ENCODE results near the gene GPHN.
"Not testable (repeated sequence)": the region's sequence is repeated elsewhere in the genome, so short reads cannot be mapped to it uniquely, and the experiment has no call there.

The GPHN gene

DNA sequence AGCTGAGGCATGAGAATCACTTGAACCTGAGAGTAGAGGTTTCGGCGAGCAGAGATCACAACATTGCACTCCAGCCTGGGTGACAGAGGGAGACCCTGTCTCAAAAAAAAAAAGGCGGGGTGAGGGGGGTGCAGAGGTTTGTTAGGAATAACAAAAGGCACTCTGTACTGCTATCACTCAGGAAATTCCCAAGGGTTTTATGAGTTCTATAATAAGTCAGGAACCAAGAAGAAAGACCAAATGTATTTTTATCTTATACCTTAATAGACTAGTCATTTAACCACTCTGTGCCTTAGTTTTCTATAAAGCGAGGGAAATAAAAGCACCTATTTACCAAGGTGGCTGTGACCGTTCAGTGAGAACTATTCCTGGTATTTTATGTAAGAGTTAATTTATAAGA, 319.2 kb downstream of the GPHN start:
- DNase-seq = no peak

DNA sequence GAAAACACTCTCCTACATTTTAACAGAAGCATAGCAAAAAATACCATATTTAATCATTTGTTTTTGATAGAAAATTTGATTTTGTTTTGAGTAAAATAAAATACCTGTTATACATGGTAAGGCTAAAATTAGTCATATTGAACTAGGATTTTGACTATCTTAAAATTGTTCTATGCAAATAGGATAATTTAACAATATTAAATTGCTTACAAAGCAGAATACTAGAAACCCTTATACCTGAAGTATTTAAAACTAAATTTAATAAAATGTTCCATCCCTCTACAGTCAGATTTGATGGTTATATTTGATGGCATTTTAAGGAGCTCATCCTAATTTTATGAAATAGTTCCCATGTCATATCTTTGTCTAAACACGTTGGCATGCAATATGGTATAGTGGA, 323.2 kb downstream of the GPHN start:
- no peak for DNase-seq

DNA sequence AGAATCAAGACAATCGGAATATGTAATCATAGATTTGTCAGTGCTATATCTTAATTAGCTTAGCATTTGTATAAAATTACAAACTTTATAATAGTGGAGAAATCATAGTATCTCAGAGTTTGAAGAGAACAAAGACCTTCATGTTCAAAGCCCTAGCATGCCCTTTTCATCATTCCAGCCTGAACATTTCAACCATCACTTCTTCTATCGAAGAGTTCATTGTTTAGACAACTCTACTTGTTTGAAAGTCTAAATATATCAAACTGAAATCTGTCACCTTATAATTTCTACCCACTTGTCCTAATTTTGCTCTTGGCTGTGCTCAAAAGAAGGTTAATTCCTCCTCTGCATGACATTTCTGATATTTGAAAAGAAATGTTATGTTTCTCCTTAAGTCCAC, 325.9 kb downstream of the GPHN start:
- no peak for DNase-seq

DNA sequence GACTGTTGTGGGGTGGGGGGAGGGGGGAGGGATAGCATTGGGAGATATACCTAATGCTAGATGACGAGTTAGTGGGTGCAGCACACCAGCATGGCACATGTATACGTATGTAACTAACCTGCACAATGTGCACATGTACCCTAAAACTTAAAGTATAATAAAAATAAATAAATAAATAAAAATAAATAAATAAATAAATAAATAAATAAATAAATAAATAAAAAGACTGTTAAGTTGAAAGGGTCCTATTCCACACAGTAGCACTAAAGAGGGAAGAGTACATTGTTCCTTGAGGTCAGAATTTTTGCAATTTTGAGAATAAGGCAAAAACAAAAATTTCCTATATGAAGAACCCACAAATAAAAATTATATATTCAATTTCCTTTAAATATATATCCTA, 329.5 kb downstream of the GPHN start:
- not testable (repeated sequence) for DNase-seq

DNA sequence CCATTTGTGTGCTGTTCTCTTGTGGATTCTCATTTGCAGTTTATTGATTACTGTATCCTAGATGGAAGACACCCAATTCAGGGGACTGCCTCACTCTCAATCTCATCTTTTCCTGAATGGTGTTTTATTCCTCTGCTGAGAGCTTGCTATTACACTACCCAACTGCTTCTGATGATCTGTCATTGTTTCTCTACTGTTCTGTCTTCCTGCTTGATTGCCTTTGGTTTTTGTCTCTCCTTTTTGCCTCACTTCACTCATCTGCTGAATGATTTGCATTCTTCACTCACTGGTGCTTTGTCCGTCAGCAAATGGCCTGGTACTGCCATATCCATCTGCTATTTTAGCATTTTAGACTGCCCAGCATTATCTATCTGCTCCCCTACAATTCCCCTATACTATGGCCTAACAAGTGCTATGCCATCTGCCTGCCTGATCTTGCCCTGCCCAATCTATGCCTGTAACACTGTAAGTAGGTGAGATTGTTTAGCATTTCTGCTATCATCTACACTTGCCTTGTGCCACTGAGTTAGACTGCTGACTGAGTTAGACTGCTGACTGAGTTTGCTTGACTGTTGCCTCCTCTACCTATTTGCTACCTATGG, 335.1 kb downstream of the GPHN start:
- no peak for DNase-seq

DNA sequence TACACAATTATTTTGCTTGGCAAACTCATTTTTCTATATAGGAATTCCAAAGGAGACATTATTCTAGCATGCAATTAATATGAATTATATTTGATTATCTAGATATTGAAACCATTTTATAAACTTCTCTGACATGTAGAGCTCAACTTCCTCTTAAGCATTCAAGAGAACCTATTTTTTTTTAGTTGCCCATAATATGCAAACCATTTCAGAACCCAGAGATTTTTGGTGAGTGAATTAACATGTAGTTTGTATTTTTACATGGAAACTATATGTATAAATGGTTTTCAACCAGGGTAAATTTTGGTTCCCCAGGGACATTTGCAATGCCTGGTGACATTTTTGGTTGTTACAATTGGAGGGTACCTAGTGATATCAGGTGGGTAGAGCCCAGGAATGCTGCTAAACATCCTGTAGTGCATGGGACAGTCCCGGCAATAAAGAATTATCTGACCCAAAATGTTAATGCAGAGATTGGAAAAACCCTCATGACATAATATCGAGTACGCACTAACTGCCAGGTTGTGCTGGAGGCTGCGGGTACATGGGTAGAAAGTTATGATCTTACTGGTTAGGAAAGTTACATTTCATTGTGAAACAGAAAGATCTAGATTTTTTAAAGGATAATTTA, 342.4 kb downstream of the GPHN start:
- no peak for DNase-seq

DNA sequence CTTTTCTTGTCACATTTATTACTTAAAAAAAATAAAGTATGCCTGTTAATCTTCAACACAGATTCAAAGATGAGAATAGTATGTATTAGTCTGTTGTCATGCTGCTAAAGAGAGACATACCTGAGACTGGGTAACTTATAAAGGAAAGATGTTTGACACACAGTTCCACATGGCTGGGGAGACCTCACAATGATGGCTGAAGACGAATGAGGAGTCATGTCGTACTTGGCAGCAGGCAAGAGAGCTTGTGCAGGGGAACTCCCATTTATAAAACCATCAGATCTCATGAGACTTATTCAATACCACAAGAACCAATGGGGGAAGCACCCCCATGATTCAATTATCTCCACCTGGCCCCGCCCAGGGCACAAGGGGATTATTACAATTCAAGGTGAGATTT, 345.4 kb downstream of the GPHN start:
- DNase-seq = no peak

DNA sequence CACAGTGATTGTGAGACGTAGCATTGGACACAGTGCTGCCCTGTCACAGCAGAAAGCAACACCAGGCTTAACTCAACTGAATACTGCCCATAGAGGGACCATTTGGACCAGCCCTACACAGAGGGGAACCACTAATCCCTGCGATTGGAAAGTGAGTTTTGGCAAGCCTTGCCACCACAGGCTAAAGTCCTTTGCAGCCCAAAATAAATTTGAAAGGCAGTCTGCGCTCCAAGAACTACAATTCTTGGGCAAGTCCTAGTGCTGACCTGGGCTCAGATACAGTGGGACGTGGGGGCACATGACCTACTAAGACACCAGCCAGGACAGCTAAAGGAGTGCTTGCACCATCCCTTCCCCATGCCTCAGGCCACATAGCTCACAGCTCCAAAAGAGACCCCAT, 349.9 kb downstream of the GPHN start:
- no peak for DNase-seq

DNA sequence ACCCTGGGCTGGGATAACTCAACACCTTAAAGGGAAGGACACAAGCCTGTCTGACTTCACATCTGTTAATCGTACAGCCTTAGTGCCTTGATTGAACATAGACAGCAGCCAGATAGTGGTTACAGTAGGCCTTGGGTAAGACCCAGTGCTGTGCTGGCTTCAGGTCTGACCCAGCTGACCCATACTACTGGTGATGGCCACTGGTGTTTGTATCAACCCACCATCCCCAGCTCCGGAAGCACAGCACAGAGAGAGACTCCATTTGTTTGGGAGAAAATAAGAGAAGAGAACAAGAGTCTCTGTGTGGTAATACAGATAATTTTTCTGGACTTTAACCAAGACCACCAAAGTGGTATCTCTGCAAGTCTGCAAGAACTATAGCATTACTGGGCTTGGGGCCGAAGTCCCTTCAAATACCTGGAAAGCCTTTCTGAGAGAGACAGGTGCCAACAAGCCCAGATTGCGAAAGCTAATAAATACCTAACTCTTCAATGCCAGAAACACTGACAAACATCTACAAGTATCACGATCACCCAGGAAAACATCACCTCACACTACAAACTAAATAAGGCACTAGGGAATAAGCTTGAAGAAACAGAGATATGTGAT, 351.2 kb downstream of the GPHN start:
- DNase-seq = no peak

DNA sequence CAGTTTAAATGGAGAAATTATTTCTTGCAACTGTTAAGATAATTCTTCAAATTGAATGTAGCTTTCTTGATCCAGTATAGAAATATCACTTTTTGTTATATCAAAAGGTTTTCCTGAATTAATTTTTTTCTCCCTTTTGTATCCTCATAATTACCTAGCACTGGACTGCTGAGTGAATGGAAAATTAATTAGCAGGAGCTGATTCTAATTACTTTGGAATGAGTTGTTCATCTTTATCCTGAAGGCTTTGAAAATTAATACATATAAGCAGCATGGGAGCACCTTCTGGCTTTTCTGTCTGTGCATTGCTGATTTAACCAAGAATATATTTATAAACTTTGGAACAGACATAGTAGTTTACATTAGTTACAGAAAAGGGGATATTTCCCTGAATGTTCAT, 373.6 kb downstream of the GPHN start:
- no peak for DNase-seq

DNA sequence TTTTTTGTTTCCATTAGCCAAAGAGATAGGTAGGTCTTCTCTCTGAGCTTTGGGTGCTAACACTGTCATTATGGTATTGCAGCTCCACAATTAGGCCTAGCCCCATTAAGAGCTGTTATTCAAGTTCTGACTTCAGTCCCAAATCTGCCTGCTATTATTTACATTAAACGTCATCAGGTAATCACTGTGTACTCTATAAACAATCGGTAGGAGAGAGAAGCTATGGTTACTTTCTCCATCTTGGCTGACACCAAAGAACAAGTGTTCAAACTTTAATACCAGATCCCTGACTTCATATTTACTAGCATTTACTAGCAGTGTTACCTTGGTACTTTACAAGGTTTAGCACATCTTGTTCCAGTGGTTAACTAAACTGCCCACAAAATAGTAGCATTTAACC, 376.2 kb downstream of the GPHN start:
- DNase-seq = no peak

DNA sequence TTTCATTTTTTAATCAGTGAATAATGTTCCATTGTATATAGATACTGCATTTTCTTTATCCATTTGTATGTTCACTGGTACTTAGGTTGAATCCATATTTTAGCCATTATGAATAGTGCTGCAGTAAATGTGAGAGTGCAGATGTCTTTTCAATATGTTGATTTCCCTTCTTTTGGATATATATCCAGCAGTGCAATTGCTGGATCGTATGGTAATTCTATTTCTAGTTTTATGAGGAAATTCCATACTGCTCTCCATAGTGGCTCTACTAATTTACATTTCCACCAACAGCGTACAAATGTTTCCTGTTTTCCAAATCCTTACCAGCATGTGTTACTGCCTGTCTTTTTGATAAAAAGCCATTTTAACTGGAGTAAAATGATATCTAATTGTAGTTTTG, 392.8 kb downstream of the GPHN start:
- DNase-seq = no peak

DNA sequence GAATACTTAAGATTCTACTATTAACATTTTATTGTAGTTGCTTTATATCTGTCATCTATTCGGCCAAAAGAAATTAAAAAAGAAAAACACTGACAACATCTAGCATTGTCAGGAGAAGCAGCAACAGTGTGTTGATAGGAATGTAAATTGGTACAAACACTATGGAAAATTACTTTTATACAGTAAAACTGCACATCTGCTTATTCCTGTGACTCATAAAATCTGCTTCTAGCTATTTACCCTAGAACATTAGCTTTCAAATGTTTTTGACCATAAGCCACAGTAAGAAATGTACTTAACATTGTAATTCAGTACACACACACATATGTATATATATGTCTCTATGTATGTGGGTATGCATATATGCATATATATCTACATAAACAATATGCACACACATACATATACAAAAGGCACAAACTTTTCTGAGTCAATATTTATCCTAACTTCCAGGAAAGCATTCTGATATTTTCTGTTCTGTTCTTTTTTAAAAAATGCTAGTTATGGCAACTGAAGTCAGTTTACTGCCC, 402.4 kb downstream of the GPHN start:
- no peak for DNase-seq

DNA sequence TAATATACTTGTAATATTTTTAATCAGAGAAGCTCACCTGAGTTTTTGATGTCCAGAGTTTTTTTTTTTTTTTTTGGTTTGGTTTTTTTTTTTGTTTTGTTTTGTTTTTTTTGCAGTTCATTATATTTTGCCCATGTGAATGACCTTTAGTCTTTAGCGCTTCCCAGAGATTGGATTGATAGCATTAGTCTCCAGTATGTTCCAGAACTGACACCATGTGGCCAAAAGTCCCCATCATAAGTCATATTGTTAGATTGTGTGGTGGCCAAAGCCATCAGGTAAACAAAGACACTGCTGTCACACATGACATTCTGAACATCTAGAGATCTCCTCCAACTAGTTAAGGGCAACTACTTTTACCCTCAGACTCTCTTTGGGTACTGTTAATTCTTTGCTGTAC, 408.5 kb downstream of the GPHN start:
- DNase-seq = no peak

DNA sequence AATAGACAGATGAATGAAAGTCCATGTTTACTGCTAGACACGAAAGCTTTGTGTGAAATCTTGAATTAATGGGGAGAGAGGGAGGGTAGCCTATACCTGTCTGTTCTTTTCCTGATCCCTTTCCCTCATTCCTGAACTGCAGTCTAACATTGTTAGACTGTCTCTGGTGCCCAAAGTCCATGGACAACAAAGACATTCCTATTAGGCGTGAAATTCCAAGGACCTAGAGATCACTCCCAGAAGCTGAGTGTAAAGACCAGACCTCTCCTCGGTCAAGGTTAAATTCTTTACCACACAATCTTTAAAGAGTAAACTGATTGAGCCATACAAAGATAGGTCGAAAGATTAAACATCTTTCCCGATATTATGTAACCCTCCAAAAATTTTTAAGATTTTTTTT, 410.6 kb downstream of the GPHN start:
- no peak for DNase-seq

DNA sequence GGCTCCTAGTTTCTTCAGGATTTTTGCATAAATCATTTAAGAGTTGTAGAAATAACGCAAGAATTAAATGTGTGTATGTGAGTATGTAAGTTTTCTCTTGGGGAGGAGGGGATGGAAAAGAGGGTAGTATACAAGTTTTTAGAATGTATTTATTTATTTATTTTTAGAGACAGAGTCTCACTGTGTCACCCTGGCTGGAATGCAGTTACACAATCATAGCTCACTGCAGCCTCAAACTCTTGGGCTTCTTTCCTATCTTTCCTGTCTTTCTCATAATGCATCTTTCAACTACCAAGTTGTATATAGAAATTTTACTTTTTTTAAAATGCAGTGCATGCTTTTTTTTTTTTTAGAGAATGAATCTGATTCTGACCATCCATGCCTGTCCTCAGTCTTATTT, 412.2 kb downstream of the GPHN start:
- no peak for DNase-seq

DNA sequence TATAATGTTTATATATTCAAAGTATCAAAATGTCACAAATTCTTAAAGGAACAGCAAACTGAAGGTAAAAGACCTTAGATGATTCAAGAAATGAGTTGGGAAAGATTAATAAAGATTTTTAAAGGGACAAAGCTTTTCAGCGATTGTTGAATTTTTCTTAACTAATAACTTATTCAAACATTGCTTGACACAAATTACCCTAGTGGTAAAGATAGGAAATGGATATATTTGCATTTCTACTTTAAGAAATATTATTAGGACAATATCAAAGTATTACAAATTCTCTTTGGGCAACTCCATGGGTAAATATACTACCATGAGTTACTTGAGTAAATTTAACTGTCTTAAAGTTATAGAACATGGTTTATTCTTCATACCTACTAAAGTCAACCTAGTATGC, 415.3 kb downstream of the GPHN start:
- no peak for DNase-seq

DNA sequence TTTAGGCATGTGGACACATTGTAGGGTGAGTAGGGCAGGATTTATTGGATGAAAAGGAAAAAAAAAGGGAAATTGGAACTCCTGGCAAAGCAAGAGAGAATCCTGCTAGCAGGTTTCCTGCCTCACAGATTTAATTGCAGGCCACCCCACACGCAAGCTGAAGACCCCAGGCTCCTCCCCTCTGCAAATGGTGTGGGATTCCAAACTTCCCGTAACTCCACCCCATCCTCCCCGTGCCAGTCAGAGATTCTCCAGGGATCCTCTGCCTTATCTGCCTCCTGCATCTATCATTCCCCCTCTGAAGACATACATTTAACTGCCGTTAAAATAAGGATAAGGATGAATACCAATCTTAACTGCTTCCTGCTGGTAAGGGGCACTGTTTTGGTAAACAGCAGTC, 431.5 kb downstream of the GPHN start:
- no peak for DNase-seq

DNA sequence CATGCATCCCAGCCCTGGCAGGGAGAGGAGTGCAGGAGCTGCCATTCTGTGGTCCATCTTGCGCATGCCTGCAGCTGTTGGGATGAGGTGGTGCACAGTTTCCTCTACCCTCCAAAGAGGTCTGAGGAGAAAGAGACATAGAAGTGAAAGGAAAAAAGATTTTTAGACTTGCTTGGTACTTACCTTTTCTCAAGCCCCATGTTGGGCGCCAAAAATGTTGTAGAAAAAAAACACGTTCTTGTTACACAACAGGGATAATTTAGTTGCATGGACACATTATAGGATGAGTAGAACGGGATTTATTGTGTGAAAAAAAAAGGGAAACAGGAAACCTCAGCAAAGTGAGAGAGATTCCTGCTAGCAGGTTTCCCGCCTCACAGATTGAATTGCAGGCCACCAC, 436.9 kb downstream of the GPHN start:
- DNase-seq = peak; percentile 11

DNA sequence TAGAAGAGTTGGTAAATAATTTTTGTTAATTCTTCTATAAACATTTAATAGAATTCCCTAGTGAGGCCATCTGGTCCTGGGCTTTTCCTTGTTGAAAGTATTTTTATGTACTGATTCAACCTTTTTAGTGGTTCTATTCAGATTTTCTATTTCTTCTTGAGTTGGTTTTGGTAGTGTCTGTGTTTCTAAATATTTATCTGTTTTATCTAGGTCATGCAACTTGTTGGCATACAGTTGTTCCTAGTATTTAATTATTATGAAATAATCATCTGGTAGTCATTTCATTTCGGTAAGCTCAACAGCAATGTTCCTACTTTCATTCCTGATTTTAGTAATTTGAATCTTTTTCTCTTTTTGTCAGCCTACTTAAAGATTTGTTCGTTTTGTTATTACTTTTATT, 447.2 kb downstream of the GPHN start:
- no peak for DNase-seq

DNA sequence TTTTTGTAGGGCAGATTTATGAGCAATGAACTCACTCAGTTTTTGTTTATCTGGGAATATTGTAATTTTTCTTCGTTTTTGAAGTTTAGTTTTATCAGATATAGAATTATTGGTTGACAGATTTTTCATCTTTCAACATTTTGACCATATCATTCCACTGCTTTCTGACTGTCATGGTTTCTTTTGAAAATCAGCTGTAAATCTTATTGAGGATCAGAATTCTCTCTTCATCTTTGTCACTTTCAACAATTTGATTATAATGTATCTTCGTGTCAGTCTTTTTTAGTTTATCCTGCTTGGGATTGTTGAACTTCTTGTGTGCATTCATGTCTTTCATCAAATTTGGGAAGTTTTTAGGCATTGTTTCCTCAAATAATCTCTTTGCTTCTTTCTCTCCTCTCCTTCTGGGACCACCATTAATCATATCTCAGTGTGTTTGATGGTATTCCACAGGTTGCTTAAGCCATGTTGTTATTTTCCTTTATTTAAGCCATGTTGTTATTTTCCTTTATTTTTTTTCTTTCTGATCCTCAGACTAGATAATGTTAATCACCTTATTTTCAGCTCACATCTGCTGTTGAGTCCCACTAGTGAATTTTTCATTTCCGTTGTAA, 451.6 kb downstream of the GPHN start:
- no peak for DNase-seq

DNA sequence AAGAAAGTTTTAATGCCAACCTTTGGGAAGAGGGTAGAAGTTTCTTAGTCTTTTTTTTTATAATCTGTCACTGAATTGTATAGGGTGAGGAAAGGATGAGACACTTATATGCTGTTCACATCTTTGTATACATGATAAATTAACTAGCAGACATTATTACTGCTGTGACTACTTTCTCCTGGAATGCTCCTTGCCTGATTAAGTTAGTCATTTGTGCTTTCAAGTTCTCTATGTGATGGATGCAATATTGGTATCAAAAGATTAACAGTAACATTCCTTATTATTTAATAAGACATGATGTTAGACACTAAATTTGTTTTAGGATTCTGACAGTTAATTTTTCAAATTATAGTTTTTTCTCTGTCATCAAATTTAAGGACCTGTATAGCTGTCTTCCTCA, 457.9 kb downstream of the GPHN start:
- DNase-seq = no peak

DNA sequence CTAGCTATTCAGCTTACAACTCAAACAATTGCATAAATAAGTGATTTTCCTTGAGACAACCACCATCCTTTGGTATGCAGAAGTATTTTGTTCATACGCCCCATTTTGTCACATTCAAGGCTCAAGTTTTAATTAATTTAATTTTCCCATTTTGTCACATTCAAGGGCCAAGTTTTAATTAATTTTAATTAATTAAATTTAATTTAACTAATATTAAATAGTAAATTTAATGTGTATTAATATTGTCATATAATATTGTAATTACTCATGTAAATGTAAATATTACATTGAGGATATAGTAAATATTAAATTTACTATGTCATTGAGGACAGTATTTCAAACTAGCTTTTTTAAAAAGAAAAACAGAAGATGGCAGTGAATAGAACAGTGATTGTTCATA, 464.5 kb downstream of the GPHN start:
- no peak for DNase-seq

DNA sequence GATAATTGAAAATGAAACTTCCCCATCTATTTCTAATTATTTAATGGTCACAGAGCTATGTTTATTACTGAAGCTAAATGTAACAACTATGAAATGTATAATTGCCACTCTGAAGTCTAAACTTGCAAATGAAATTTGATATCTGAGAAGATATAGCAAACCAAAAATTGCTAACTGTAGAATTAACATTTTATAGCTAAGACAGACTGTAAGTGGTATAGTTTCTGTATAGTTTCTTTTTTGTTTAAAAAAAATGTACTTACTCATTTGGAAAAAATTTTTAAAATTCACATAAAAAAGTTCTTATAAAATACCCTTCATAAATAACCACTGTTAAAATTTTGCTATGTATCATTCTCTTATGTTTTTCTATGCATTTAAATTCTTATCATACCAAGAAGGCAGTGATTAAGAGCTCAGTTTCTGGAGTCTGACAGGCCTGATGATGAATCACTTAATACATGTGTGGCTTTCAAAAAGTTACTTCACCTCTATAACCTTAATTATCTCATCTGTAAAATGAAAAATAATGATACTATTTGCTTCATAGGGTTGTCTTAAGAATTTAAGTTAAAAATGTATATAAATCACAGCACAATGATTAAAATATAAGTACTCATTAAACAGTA, 466.6 kb downstream of the GPHN start:
- DNase-seq = no peak
